Subcutaneous abdominal adipose tissue (tissue), 5 donors: ENCODE results near the gene MRO.

Source experiments
- H3K27ac ChIP-seq: one replicate; pipeline ENCODE4 v1.7.0; 2013; ENCODE audit warnings: low read depth, mild to moderate bottlenecking, inconsistent platforms, low read length, moderate library complexity
- H3K27me3 ChIP-seq, 5 donors: one replicate each; pipeline ENCODE4 v1.7.0; 2013; ENCODE audit warnings: low read length in 5 of 5, inconsistent platforms in 1 of 5; ENCODE audit not compliant: control insufficient read depth in 5 of 5, insufficient read depth in 4 of 5
- H3K36me3 ChIP-seq, 5 donors: one replicate each; pipeline ENCODE4 v1.7.0; 2013; ENCODE audit warnings: low read length in 5 of 5; ENCODE audit not compliant: control insufficient read depth in 5 of 5, insufficient read depth in 5 of 5
- H3K4me1 ChIP-seq, 5 donors: one replicate each; pipeline ENCODE4 v1.7.0; 2013; ENCODE audit warnings: low read length in 5 of 5, mild to moderate bottlenecking in 3 of 5, moderate library complexity in 1 of 5; ENCODE audit not compliant: control insufficient read depth in 5 of 5, insufficient read depth in 5 of 5
- H3K4me3 ChIP-seq, 5 donors: one replicate each; pipeline ENCODE4 v1.7.0; 2013; ENCODE audit warnings: low read length in 5 of 5, low read depth in 1 of 5
- H3K9ac ChIP-seq, 5 donors: one replicate each; pipeline ENCODE4 v1.7.0; 2013; ENCODE audit warnings: low read length in 5 of 5, mild to moderate bottlenecking in 4 of 5, moderate library complexity in 3 of 5
- H3K9me3 ChIP-seq, 5 donors: one replicate each; pipeline ENCODE4 v1.7.0; 2013; ENCODE audit warnings: low read length in 5 of 5; ENCODE audit not compliant: control insufficient read depth in 5 of 5
- donor health status: healthy.
- donor health status: healthy.
- donor health status: healthy.
- donor health status: healthy.
- donor health status: healthy.

The MRO gene

GRCh38 chr18:50820901-50821520 is 1.2 kb upstream of the MRO start:
- Histone ChIP-seq H3K9me3 (no peaks in the 10 kb centered on the region), H3K9ac (peak overlapping the region in 2 of 5 donors; percentile 2 to 21), H3K36me3 (no peaks in the 10 kb centered on the region), H3K4me3 (no peak overlapping the region), H3K27ac (no peak overlapping the region), H3K4me1 (peaks cover 4 to 31% (median 26%) of the 10 kb centered on the region in 5 donors), H3K27me3 (no peaks in the 10 kb centered on the region)

GRCh38 chr18:50819027-50819727 is 639 bp downstream of the MRO start:
- Histone ChIP-seq H3K4me1 (peaks cover 4 to 31% (median 26%) of the 10 kb centered on the region in 5 donors), H3K9me3 (no peaks in the 10 kb centered on the region), H3K9ac (peak overlapping the region in 4 of 5 donors; percentile 3 to 62 (median 22)), H3K27me3 (no peaks in the 10 kb centered on the region), H3K27ac (no peak overlapping the region), H3K4me3 (peak overlapping the region; percentile 59 to 77 (median 61)), H3K36me3 (no peaks in the 10 kb centered on the region)

GRCh38 chr18:50816419-50817166 is 3.2 kb downstream of the MRO start:
- H3K27me3 ChIP-seq: no peaks in the 10 kb centered on the region
- no peak overlapping the region for H3K9ac ChIP-seq
- no peaks in the 10 kb centered on the region for H3K9me3 ChIP-seq
- no peaks in the 10 kb centered on the region for H3K36me3 ChIP-seq
- no peak overlapping the region for H3K27ac ChIP-seq
- no peak overlapping the region for H3K4me3 ChIP-seq
- peaks cover 4 to 27% (median 26%) of the 10 kb centered on the region in 5 donors for H3K4me1 ChIP-seq

GRCh38 chr18:50814395-50814794 is 5.4 kb downstream of the MRO start:
- Histone ChIP-seq H3K27me3 (no peaks in the 10 kb centered on the region), H3K9ac (no peak overlapping the region), H3K4me1 (peaks cover 0 to 9% (median 5%) of the 10 kb centered on the region in 5 donors), H3K36me3 (no peaks in the 10 kb centered on the region), H3K27ac (no peak overlapping the region), H3K9me3 (no peaks in the 10 kb centered on the region), H3K4me3 (no peak overlapping the region)

- Histone ChIP-seq H3K4me1 (peaks cover 0 to 5% (median 0%) of the 10 kb centered on the region in 5 donors), H3K27me3 (no peaks in the 10 kb centered on the region), H3K27ac (no peak overlapping the region), H3K9me3 (no peaks in the 10 kb centered on the region), H3K4me3 (no peak overlapping the region), H3K36me3 (no peaks in the 10 kb centered on the region), H3K9ac (no peak overlapping the region)
Measured at GRCh38 chr18:50813353-50813752, 6.5 kb downstream of the MRO start.

GRCh38 chr18:50812834-50813233 is 7.0 kb downstream of the MRO start:
- H3K36me3 ChIP-seq: no peaks in the 10 kb centered on the region
- no peaks in the 10 kb centered on the region for H3K9me3 ChIP-seq
- H3K27ac ChIP-seq: no peak overlapping the region
- H3K4me3 ChIP-seq: no peak overlapping the region
- H3K4me1 ChIP-seq: no peaks in the 10 kb centered on the region
- H3K9ac ChIP-seq: no peak overlapping the region
- H3K27me3 ChIP-seq: no peaks in the 10 kb centered on the region

- no peaks in the 10 kb centered on the region for H3K36me3 ChIP-seq
- H3K9ac ChIP-seq: no peak overlapping the region
- no peak overlapping the region for H3K27ac ChIP-seq
- H3K4me1 ChIP-seq: peaks cover 0 to 8% (median 0%) of the 10 kb centered on the region in 5 donors
- H3K4me3 ChIP-seq: no peak overlapping the region
- no peaks in the 10 kb centered on the region for H3K9me3 ChIP-seq
- H3K27me3 ChIP-seq: no peaks in the 10 kb centered on the region
Measured at GRCh38 chr18:50807176-50807575, 12.6 kb downstream of the MRO start.

GRCh38 chr18:50806208-50806616 is 13.6 kb downstream of the MRO start:
- no peaks in the 10 kb centered on the region for H3K9me3 ChIP-seq
- no peaks in the 10 kb centered on the region for H3K27me3 ChIP-seq
- no peaks in the 10 kb centered on the region for H3K36me3 ChIP-seq
- no peak overlapping the region for H3K27ac ChIP-seq
- H3K9ac ChIP-seq: no peak overlapping the region
- peaks cover 0 to 8% (median 0%) of the 10 kb centered on the region in 5 donors for H3K4me1 ChIP-seq
- no peak overlapping the region for H3K4me3 ChIP-seq

GRCh38 chr18:50805732-50806131 is 14.1 kb downstream of the MRO start:
- H3K36me3 ChIP-seq: no peaks in the 10 kb centered on the region
- H3K27ac ChIP-seq: no peak overlapping the region
- no peak overlapping the region for H3K9ac ChIP-seq
- H3K9me3 ChIP-seq: no peaks in the 10 kb centered on the region
- peaks cover 0 to 8% (median 0%) of the 10 kb centered on the region in 5 donors for H3K4me1 ChIP-seq
- H3K4me3 ChIP-seq: no peak overlapping the region
- H3K27me3 ChIP-seq: no peaks in the 10 kb centered on the region

GRCh38 chr18:50803592-50803991 is 16.2 kb downstream of the MRO start:
- no peak overlapping the region for H3K9ac ChIP-seq
- H3K36me3 ChIP-seq: no peaks in the 10 kb centered on the region
- H3K27ac ChIP-seq: no peak overlapping the region
- peaks cover 0 to 8% (median 0%) of the 10 kb centered on the region in 5 donors for H3K4me1 ChIP-seq
- no peak overlapping the region for H3K4me3 ChIP-seq
- H3K9me3 ChIP-seq: no peaks in the 10 kb centered on the region
- H3K27me3 ChIP-seq: no peaks in the 10 kb centered on the region
